IMR-90 (cell line): ENCODE results near the gene OPRM1. TPM values are rescaled to one million over a fixed set of nuclear protein-coding genes. Genes with fewer than 3 reads are reported as not detected.

Source experiments
- ATAC-seq: fragments of 200-7000 bp; cut with Tn5 transposase; 2 replicates; pipeline ENCODE4 v1.9.1; 2020; ENCODE audit warnings: low read depth, mild to moderate bottlenecking, moderate library complexity
- BruUV-seq: library from RNA; stranded (reverse); fragments of 400-500 nt; replicated peaks from 2 replicates; lab custom pipeline; 2021; lab: Mats Ljungman, UMichigan
- CTCF ChIA-PET: fragments of 300-600 bp; formaldehyde crosslinking; extraction: SDS; loops from one replicate; lab custom pipeline; 2021; ENCODE audit warnings: antibody characterized with exemption; lab: Yijun Ruan, JAX
- POLR2A ChIA-PET: fragments of 300-600 bp; sonication (Branson Sonifier 250); formaldehyde crosslinking; loops from one replicate; lab custom pipeline; 2022; ENCODE audit warnings: antibody characterized with exemption; ENCODE audit not compliant: unreplicated experiment; lab: Charles Lee
- DNase-seq: peaks from one replicate; pipeline ENCODE4 v3.0.0; 2013
- H2AFZ ChIP-seq: replicated peaks from 2 replicates; pipeline ENCODE3; 2013; ENCODE audit warnings: low read length, mild to moderate bottlenecking; ENCODE audit not compliant: poor library complexity
- H2AK5ac ChIP-seq: 2 replicates; pipeline ENCODE4 v1.6.1; 2013; ENCODE audit warnings: low read depth, low read length, inconsistent platforms
- H2AK9ac ChIP-seq: replicated peaks from 2 replicates; pipeline ENCODE3; 2013; ENCODE audit warnings: mild to moderate bottlenecking, low read depth, low read length, moderate library complexity; ENCODE audit not compliant: poor library complexity
- H2BK120ac ChIP-seq: 2 replicates; pipeline ENCODE4 v1.6.1; 2013; ENCODE audit warnings: low read depth, low read length, inconsistent platforms
- H2BK15ac ChIP-seq: 3 replicates; pipeline ENCODE4 v1.6.1; 2013; ENCODE audit warnings: low read depth, low read length, inconsistent platforms
- H2BK20ac ChIP-seq: 2 replicates; pipeline ENCODE4 v1.6.1; 2013; ENCODE audit warnings: low read depth, mild to moderate bottlenecking, inconsistent platforms, low read length, moderate library complexity
- H2BK5ac ChIP-seq: 2 replicates; pipeline ENCODE4 v1.6.1; 2013; ENCODE audit warnings: mild to moderate bottlenecking, low read depth, low read length, inconsistent platforms; ENCODE audit not compliant: poor library complexity, severe bottlenecking
- H3K14ac ChIP-seq: replicated peaks from 2 replicates; pipeline ENCODE4 v1.6.1; 2013; ENCODE audit warnings: low read depth, low read length, inconsistent platforms
- H3K18ac ChIP-seq: 2 replicates; pipeline ENCODE4 v1.6.1; 2013; ENCODE audit warnings: low read depth, low read length, control low read depth
- H3K23ac ChIP-seq: 2 replicates; pipeline ENCODE4 v1.6.1; 2013; ENCODE audit warnings: low read depth, low read length, inconsistent platforms
- H3K27ac ChIP-seq: 2 replicates; pipeline ENCODE4 v1.5.1; 2013; ENCODE audit warnings: mild to moderate bottlenecking, control low read depth, low read length; ENCODE audit not compliant: insufficient read depth
- H3K27me3 ChIP-seq: 2 replicates; pipeline ENCODE4 v1.6.1; 2013; ENCODE audit warnings: low read length; ENCODE audit not compliant: control insufficient read depth, insufficient read depth
- H3K36me3 ChIP-seq: 2 replicates; pipeline ENCODE4 v1.6.1; 2013; ENCODE audit warnings: low read length, mixed read lengths; ENCODE audit not compliant: control insufficient read depth, insufficient read depth
- H3K4ac ChIP-seq: 2 replicates; pipeline ENCODE4 v1.6.1; 2013; ENCODE audit warnings: low read depth, low read length, inconsistent platforms
- H3K4me1 ChIP-seq: 2 replicates; pipeline ENCODE4 v1.6.1; 2013; ENCODE audit warnings: low read length, mixed read lengths; ENCODE audit not compliant: control insufficient read depth, insufficient read depth
- H3K4me2 ChIP-seq: 2 replicates; pipeline ENCODE4 v1.6.1; 2013; ENCODE audit warnings: low read depth, mild to moderate bottlenecking, control low read depth, low read length, moderate library complexity
- H3K4me3 ChIP-seq: 2 replicates; pipeline ENCODE4 v1.5.1; 2013; ENCODE audit warnings: low read depth, mild to moderate bottlenecking, control low read depth, low read length, moderate library complexity; ENCODE audit not compliant: insufficient read depth
- H3K56ac ChIP-seq: 2 replicates; pipeline ENCODE4 v1.6.1; 2013; ENCODE audit warnings: low read length, inconsistent platforms; ENCODE audit not compliant: insufficient read depth; ENCODE audit errors: extremely low read depth
- H3K79me1 ChIP-seq, 2 experiments: 2 replicates each; pipeline ENCODE4 v1.6.1; 2013; ENCODE audit warnings: low read length in 2 of 2, inconsistent platforms in 1 of 2, low read depth in 1 of 2
- H3K9ac ChIP-seq: 2 replicates; pipeline ENCODE4 v1.6.1; 2013; ENCODE audit warnings: low read depth, low read length, control low read depth
- H3K9me1 ChIP-seq: 2 replicates; pipeline ENCODE4 v1.6.1; 2013; ENCODE audit warnings: low read length, inconsistent platforms; ENCODE audit not compliant: insufficient read depth
- H3K9me3 ChIP-seq: 2 replicates; pipeline ENCODE4 v1.6.1; 2013; ENCODE audit warnings: low read length; ENCODE audit not compliant: control insufficient read depth, insufficient read depth
- H4K20me1 ChIP-seq: 2 replicates; pipeline ENCODE4 v1.6.1; 2013; ENCODE audit warnings: low read length, inconsistent platforms; ENCODE audit not compliant: insufficient read depth
- H4K5ac ChIP-seq: 2 replicates; pipeline ENCODE4 v1.6.1; 2013; ENCODE audit warnings: mild to moderate bottlenecking, low read depth, low read length, control low read depth
- H4K8ac ChIP-seq, 2 experiments: 2 replicates each; pipeline ENCODE4 v1.6.1; 2013; ENCODE audit warnings: low read depth in 2 of 2, low read length in 2 of 2, control low read depth in 1 of 2, inconsistent platforms in 1 of 2
- H4K91ac ChIP-seq: 2 replicates; pipeline ENCODE4 v1.6.1; 2013; ENCODE audit warnings: low read depth, low read length, inconsistent platforms; ENCODE audit not compliant: insufficient read depth
- BHLHE40 ChIP-seq: fragments of 150-350 bp; IDR thresholded peaks from 2 replicates; pipeline ENCODE4 v1.6.1; 2016; ENCODE audit warnings: mild to moderate bottlenecking, low read depth, low read length
- CEBPB ChIP-seq: IDR thresholded peaks from 2 replicates; pipeline ENCODE4 v1.6.1; 2012; ENCODE audit warnings: low read depth, low read length, improper control_type of control experiment
- CHD1 ChIP-seq: IDR thresholded peaks from 2 replicates; pipeline ENCODE4 v1.6.1; 2012; ENCODE audit warnings: low read depth, low read length, improper control_type of control experiment
- FOS ChIP-seq: fragments of 150-350 bp; IDR thresholded peaks from 2 replicates; pipeline ENCODE4 v1.6.1; 2016; ENCODE audit warnings: low read depth, low read length
- MAFK ChIP-seq: IDR thresholded peaks from 2 replicates; pipeline ENCODE4 v1.6.1; 2012; ENCODE audit warnings: low read depth, low read length, improper control_type of control experiment
- MAZ ChIP-seq: IDR thresholded peaks from 2 replicates; pipeline ENCODE4 v1.6.1; 2012; ENCODE audit warnings: low read depth, mild to moderate bottlenecking, low read length, improper control_type of control experiment, moderate library complexity, borderline replicate concordance
- MXI1 ChIP-seq: IDR thresholded peaks from 2 replicates; pipeline ENCODE4 v1.6.1; 2012; ENCODE audit warnings: low read depth, mild to moderate bottlenecking, low read length, moderate library complexity, borderline replicate concordance
- NFE2L2 ChIP-seq: fragments of 150-350 bp; IDR thresholded peaks from 2 replicates; pipeline ENCODE4 v1.6.1; 2016; ENCODE audit warnings: low read depth, mild to moderate bottlenecking, low read length
- POLR2A ChIP-seq: IDR thresholded peaks from 2 replicates; pipeline ENCODE4 v1.6.1; 2012; ENCODE audit warnings: mild to moderate bottlenecking, low read depth, low read length
- RAD21 ChIP-seq: IDR thresholded peaks from 2 replicates; pipeline ENCODE4 v1.6.1; 2012; ENCODE audit warnings: low read length, improper control_type of control experiment
- RCOR1 ChIP-seq: IDR thresholded peaks from 2 replicates; pipeline ENCODE4 v1.6.1; 2012; ENCODE audit warnings: mild to moderate bottlenecking, low read length, improper control_type of control experiment; ENCODE audit not compliant: insufficient replicate concordance
- RFX5 ChIP-seq: IDR thresholded peaks from 2 replicates; pipeline ENCODE4 v1.8.0; 2012; ENCODE audit warnings: low read depth, mild to moderate bottlenecking, low read length, moderate library complexity
- SMC3 ChIP-seq: fragments of 150-350 bp; IDR thresholded peaks from 2 replicates; pipeline ENCODE4 v1.6.1; 2016; ENCODE audit warnings: low read depth, mild to moderate bottlenecking, antibody characterized with exemption, low read length, moderate library complexity
- WGBS, 2 experiments: methylation state at CpG; one replicate each; pipeline versions ENCODE4 v1.1.5 to v1.1.7; 2013; ENCODE audit warnings: missing lambda C conversion rate in 2 of 2; ENCODE audit not compliant: insufficient read length in 1 of 2; ENCODE audit errors: extremely low coverage in 2 of 2; 5-methylcytosine and 5-hydroxymethylcytosine counted together
- dilution Hi-C: fragments of 300-500 bp; cut with HindIII; formaldehyde crosslinking; loops from one replicate; pipeline ENCODE4 v1.14.3; 2018; ENCODE audit warnings: low sequenced_read_pairs; ENCODE audit not compliant: unreplicated experiment
- in situ Hi-C: fragments of 300-500 bp; cut with MboI; formaldehyde crosslinking; loops from 3 replicates; pipeline ENCODE4 v1.14.3; 2019; ENCODE audit warnings: low sequenced_read_pairs, inconsistent platforms, mixed read lengths
- intact Hi-C: fragments of 100-400 bp; cut with micrococcal nuclease; formaldehyde crosslinking; loops from 2 replicates; pipeline ENCODE4 v1.10.0; 2022
- polyA plus RNA-seq, 3 experiments: library from polyadenylated mRNA; depleted of rRNA; stranded (reverse); fragments of >200 nt; gene quantifications; 2 replicates each; pipeline ENCODE4 v1.2.3, GENCODE V29; 2012; ENCODE audit warnings: low replicate concordance in 1 of 3
- total RNA-seq: library from RNA; depleted of rRNA; stranded (reverse); fragments of >200 nt; gene quantifications from 2 replicates; pipeline ENCODE4 v1.2.3, GENCODE V29; 2012
- TF ChIP-seq, protein P1 (sequence below): fragments of 150-350 bp; IDR thresholded peaks from 2 replicates; pipeline ENCODE4 v1.6.1; 2016; ENCODE audit warnings: low read depth, mild to moderate bottlenecking, low read length, moderate library complexity, borderline replicate concordance
- TF ChIP-seq, protein P2 (sequence below): fragments of 150-350 bp; IDR thresholded peaks from 2 replicates; pipeline ENCODE4 v1.6.1; 2017; ENCODE audit warnings: mild to moderate bottlenecking, antibody characterized with exemption, low read length, low read depth
- TF ChIP-seq, protein P3 (sequence below): conservative IDR thresholded peaks from 2 replicates; pipeline ENCODE4 v1.5.1; 2012; ENCODE audit warnings: mild to moderate bottlenecking, low read depth, low read length, improper control_type of control experiment

Gene OPRM1
- total and polyA plus RNA-seq, 2 of the 4 experiments (the other 2 are of a cell fraction), result not detected

- no peaks in the 10 kb centered on the region for H3K36me3 ChIP-seq
- no peak overlapping the region for H2AK9ac ChIP-seq
- ChIA-PET CTCF (interaction anchor here (0.5 kb wide), 1 partner anchor 25 kb away, joined by 3 read pairs; no protein-coding TSS in a partner anchor), POLR2A (no interaction called here)
- DNase-seq (no peak), ATAC-seq (no peak)
- no peak overlapping the region for H3K4ac ChIP-seq
- no peak for TF ChIP-seq POLR2A
- TF ChIP-seq CEBPB, result no peak
- TF ChIP-seq BHLHE40, result no peak
- no peak for TF ChIP-seq SMC3
- no peak for TF ChIP-seq MAZ
- TF ChIP-seq FOS, result no peak
- no peak for TF ChIP-seq CHD1
- no peak for TF ChIP-seq MXI1
- no peak for TF ChIP-seq RFX5
- TF ChIP-seq NFE2L2, result no peak
- TF ChIP-seq, protein P1, sequence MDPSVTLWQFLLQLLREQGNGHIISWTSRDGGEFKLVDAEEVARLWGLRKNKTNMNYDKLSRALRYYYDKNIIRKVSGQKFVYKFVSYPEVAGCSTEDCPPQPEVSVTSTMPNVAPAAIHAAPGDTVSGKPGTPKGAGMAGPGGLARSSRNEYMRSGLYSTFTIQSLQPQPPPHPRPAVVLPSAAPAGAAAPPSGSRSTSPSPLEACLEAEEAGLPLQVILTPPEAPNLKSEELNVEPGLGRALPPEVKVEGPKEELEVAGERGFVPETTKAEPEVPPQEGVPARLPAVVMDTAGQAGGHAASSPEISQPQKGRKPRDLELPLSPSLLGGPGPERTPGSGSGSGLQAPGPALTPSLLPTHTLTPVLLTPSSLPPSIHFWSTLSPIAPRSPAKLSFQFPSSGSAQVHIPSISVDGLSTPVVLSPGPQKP, result no peak
- TF ChIP-seq, protein P2, sequence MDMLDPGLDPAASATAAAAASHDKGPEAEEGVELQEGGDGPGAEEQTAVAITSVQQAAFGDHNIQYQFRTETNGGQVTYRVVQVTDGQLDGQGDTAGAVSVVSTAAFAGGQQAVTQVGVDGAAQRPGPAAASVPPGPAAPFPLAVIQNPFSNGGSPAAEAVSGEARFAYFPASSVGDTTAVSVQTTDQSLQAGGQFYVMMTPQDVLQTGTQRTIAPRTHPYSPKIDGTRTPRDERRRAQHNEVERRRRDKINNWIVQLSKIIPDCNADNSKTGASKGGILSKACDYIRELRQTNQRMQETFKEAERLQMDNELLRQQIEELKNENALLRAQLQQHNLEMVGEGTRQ, result no peak
- TF ChIP-seq, protein P3, sequence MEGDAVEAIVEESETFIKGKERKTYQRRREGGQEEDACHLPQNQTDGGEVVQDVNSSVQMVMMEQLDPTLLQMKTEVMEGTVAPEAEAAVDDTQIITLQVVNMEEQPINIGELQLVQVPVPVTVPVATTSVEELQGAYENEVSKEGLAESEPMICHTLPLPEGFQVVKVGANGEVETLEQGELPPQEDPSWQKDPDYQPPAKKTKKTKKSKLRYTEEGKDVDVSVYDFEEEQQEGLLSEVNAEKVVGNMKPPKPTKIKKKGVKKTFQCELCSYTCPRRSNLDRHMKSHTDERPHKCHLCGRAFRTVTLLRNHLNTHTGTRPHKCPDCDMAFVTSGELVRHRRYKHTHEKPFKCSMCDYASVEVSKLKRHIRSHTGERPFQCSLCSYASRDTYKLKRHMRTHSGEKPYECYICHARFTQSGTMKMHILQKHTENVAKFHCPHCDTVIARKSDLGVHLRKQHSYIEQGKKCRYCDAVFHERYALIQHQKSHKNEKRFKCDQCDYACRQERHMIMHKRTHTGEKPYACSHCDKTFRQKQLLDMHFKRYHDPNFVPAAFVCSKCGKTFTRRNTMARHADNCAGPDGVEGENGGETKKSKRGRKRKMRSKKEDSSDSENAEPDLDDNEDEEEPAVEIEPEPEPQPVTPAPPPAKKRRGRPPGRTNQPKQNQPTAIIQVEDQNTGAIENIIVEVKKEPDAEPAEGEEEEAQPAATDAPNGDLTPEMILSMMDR, result no peak
- no peak for TF ChIP-seq RCOR1
- no peak for TF ChIP-seq MAFK
- no peak for TF ChIP-seq RAD21
- no peak overlapping the region for H3K56ac ChIP-seq
- H4K91ac ChIP-seq, result no peak overlapping the region
- no peak overlapping the region for H4K8ac ChIP-seq
- no peak overlapping the region for H2AK5ac ChIP-seq
- WGBS, 2 experiments, result no CpG with 5 or more reads among the region's 5 CpGs
- H3K18ac ChIP-seq, result no peak overlapping the region
- in situ Hi-C loops (no loop called here), dilution Hi-C loops (no loop called here), intact Hi-C loops (no loop called here)
- no peaks in the 10 kb centered on the region for H3K79me1 ChIP-seq
- H3K9me3 ChIP-seq, result 0 out of 2 replicates have a peak, but pooled peaks cover 2% of the 10 kb centered on the region
- no peak overlapping the region for H3K4me3 ChIP-seq
- H3K9me1 ChIP-seq, result no peaks in the 10 kb centered on the region
- no peak overlapping the region for H3K9ac ChIP-seq
- no peaks in the 10 kb centered on the region for H3K27me3 ChIP-seq
- H3K14ac ChIP-seq, result no peak overlapping the region
- no TSS peak for BruUV-seq
- H4K20me1 ChIP-seq, result no peaks in the 10 kb centered on the region
- H3K27ac ChIP-seq, result no peak overlapping the region
- no peak overlapping the region for H3K23ac ChIP-seq
- H2BK15ac ChIP-seq, result no peak overlapping the region
- H4K5ac ChIP-seq, result no peak overlapping the region
- H2BK20ac ChIP-seq, result no peak overlapping the region
- no peak overlapping the region for H2AFZ ChIP-seq
- no peak overlapping the region for H2BK120ac ChIP-seq
- no peaks in the 10 kb centered on the region for H3K4me1 ChIP-seq
- no peak overlapping the region for H3K4me2 ChIP-seq
- no peak overlapping the region for H2BK5ac ChIP-seq
Measured at GRCh38 chr6:154179434-154179833, 140.4 kb downstream of the OPRM1 start.
